Brain microvascular endothelial cell (primary cell): Measurements from ENCODE around the gene EIF4H.

Experiments
- DNase-seq: peaks from one replicate; pipeline ENCODE4 v3.0.0-alpha.2; 2020
- H3K27ac ChIP-seq: fragments of 250-450 bp; sonication (Bioruptor Pico); 2 replicates; pipeline ENCODE4 v1.5.1; 2020; ENCODE audit warnings: mild to moderate bottlenecking, moderate library complexity
- H3K27me3 ChIP-seq: fragments of 250-450 bp; sonication (Bioruptor Pico); replicated peaks from 2 replicates; pipeline ENCODE4 v1.5.1; 2020; ENCODE audit warnings: mild to moderate bottlenecking
- H3K36me3 ChIP-seq: fragments of 250-450 bp; sonication (Bioruptor Pico); replicated peaks from 2 replicates; pipeline ENCODE4 v1.5.1; 2020; ENCODE audit warnings: mild to moderate bottlenecking
- H3K4me3 ChIP-seq: 2 replicates; pipeline ENCODE4 v1.5.1; 2011; ENCODE audit warnings: low read depth, mild to moderate bottlenecking, control low read depth, low read length, moderate library complexity
- CTCF ChIP-seq: IDR thresholded peaks from 2 replicates; pipeline ENCODE4 v1.5.1; 2011; ENCODE audit warnings: low read depth, mild to moderate bottlenecking, moderate library complexity, low read length, control low read depth, inconsistent platforms; ENCODE audit errors: missing control alignments
- in situ Hi-C: cut with HindIII; loops from 2 replicates; pipeline ENCODE4 v1.10.0; 2017; ENCODE audit warnings: low sequenced_read_pairs, low pct_ligation_motif_present

EIF4H gene

GRCh38 chr7:74230446-74231231 is 56.5 kb downstream of the EIF4H start:
- H3K27me3 ChIP-seq: no peaks in the 10 kb centered on the region
- TF ChIP-seq CTCF: no peak
- no peak overlapping the region for H3K4me3 ChIP-seq
- in situ Hi-C loops: no loop called here
- peaks cover 7% of the 10 kb centered on the region for H3K36me3 ChIP-seq
- no peak overlapping the region for H3K27ac ChIP-seq
- DNase-seq: no peak

- TF ChIP-seq CTCF: no peak
- in situ Hi-C loops: no loop called here
- peaks cover 7% of the 10 kb centered on the region for H3K36me3 ChIP-seq
These were observed 57.1 kb downstream of the EIF4H start for GRCh38 chr7:74231232-74231590.

GRCh38 chr7:74233655-74234285 is 59.6 kb downstream of the EIF4H start:
- peaks cover 7% of the 10 kb centered on the region for H3K36me3 ChIP-seq
- in situ Hi-C loops: no loop called here
- H3K27me3 ChIP-seq: no peaks in the 10 kb centered on the region
- H3K4me3 ChIP-seq: no peak overlapping the region
- peak overlapping the region; percentile 27 for H3K27ac ChIP-seq
- no peak for TF ChIP-seq CTCF
- peak; percentile 87 for DNase-seq

More at GRCh38 chr7:74231232-74231590, 57.1 kb downstream of the EIF4H start:
- no peak for DNase-seq
- Histone ChIP-seq H3K4me3 (no peak overlapping the region), H3K27me3 (no peaks in the 10 kb centered on the region), H3K27ac (no peak overlapping the region)

- in situ Hi-C loops: no loop called here
- Histone ChIP-seq H3K27me3 (no peaks in the 10 kb centered on the region), H3K4me3 (no peak overlapping the region), H3K27ac (no peak overlapping the region), H3K36me3 (peaks cover 10% of the 10 kb centered on the region)
- DNase-seq: no peak
- no peak for TF ChIP-seq CTCF
These were observed 61.5 kb downstream of the EIF4H start for GRCh38 chr7:74235518-74236268.

- TF ChIP-seq CTCF: no peak
- Histone ChIP-seq H3K36me3 (peaks cover 8% of the 10 kb centered on the region), H3K27me3 (no peaks in the 10 kb centered on the region), H3K4me3 (no peak overlapping the region), H3K27ac (no peak overlapping the region)
- in situ Hi-C loops: no loop called here
- DNase-seq: no peak
These were observed 62.1 kb downstream of the EIF4H start for GRCh38 chr7:74236284-74236683.
